Fibroblast of skin of left quadriceps (primary cell): ENCODE measurements around the gene CACNB2.
A peak's percentile ranks its signal among the peaks of the same experiment; 100 is the strongest.

Source experiments
- DNase-seq, 2 experiments: peaks; one replicate each; pipeline ENCODE4 v3.0.0-alpha.2; 2013; ENCODE audit warnings: low read depth in 2 of 2

The CACNB2 gene

DNA sequence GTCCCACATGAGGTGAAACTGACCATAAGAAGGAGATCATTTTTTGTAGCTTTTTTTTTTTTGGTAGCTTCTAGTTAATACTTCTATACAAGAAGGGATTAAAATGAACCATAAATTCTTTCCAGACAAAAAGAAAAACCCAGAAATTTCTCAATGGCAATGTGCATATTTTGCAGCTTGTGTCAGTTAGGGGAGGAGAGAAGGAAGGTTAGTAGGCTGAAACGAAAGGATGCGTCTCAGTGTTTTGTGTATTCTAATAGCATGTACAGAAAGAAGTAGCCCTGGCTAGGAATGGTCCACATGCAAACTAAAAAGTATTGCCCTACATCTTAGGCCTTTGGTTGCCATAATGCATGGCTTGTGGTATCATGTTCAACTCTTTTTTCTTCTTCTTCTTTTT, 90.6 kb downstream of the CACNB2 start:
- DNase-seq, result peak; percentile 29 to 31

DNA sequence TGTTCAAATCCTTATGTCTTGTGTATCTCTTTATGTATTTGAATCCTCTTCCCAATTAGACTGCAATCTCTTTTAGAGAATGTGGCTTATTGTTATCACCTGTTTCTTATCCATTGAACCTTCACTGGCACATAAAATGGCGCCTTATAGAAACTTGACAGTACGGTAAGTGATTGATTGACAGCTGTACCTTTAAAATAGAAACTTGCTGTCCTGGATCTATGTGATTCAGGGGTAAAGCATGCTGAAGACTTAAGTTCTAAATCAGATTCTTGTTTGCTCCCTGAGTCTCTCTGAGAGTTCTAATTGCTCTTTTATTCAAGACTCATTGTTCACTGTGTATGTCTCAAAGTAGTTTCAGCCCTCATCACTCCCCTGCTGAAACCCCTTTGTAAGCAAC, 91.3 kb downstream of the CACNB2 start:
- no peak for DNase-seq

DNA sequence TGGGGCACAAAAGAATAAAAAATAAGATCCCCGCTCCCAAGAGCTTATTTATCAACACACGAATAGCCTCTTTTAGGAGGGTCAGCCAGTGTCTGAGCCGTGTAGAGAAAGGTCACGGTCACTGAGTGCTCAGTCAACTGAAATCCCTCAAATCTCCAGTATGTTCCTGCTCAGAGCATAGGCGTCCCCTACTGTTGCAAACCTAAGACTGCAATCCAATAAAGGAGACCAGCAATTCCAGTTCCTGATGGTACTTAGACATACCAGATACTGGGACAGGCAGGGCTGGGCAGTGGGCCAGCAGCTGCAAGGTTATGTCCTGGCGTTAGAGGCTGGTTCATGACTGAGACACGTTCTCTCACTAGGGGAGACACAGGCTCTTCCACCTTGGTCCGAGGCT, 93.6 kb downstream of the CACNB2 start:
- DNase-seq, result no peak

DNA sequence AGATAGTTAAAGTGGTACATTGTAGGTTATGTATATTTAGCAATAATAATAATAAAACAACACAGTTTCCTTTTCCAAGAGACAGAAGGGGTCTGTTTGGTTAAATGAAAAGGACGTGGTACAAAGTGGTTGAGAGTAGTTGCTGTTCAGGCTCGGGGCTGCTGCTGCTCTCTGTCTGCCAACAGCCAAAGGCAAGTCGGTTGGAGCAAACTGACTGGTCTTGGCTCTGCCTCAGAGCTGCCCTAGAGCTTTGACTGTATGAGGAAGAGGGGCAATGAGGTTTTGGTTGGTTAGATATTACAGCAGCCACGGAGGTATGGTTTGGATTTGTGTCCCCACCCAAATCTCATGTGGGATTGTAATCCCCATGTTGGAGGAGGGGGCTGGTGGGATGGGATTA, 95.3 kb downstream of the CACNB2 start:
- no peak for DNase-seq

DNA sequence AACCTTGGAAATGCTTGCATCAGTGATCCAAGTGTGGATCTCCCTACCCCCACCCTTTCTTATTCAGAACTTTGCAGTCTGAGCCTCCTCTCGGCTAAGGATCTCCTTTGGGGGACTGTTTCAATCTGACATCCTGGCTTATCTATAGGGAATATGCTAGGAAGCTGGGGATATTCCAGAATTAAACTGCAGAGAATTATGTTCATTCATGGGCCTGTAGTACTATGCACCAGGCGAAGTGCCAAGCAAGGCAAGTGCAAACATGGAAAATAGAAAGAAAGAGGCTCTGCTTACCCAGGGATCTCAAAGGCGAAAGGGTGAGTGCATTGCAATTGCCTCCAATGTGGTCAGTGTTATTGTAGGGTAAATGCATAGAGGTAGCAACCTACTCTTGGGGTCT, 96.5 kb downstream of the CACNB2 start:
- no peak for DNase-seq

DNA sequence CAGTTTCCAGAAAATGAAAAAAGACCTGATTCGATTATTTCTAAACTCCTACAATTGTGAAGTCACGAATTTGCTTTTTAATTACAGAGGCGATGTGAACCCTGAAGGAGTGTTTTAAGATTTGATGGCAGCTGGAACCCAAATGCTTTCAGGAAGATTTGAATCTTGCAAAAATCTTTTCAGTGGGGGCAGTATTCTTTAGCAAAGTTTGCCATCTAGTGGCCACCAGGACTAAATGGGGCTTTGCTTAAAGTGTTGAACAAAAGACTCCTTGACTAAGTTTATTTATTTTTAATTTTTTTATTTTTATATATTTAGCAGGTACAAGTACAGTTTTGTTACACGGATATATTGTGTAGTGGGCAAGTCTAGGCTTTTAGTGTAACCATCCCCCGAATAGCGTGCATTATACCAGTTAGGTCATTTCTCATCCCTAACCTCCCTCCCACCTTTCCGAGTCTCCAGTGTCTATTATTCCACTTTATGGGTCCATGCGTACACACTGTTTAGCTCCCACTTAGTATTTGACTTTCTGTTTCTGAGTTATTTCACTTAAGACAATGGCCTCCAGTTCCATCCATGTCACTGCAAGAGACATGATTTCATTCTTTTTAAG, 98.8 kb downstream of the CACNB2 start:
- DNase-seq, result peak; percentile 23 to 37

DNA sequence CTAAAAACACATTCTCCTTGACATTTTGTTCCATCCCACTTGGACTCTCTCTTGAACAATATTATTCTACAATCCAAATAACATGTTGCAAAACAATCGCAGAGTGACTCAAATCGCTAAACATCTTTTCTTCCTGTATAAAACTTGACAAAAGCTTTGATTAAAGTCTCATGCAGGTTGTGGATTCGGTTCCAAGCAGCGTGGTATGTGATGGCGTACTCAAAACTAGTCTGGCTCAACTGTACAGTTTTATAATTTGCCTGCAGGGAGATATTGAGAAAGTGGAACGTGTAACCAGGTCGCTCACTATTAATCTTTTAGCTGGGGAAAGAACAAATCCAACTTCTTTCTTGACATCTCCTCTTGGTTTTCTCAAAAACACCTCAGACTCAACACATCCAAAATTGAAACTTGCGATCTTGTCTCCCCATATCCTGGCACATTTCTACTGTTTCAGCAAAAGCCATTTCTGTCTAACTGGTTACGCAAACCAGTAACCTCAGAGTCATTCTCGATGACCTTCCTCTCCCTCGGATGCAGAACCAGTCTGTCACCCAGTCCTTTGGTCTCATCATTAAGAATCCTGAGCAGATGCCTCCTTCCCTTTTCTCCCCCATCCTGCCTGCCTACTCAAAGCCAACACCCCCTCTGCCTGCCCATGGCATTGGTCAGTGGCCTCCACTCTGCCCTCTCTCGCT, 100.1 kb downstream of the CACNB2 start:
- no peak for DNase-seq

DNA sequence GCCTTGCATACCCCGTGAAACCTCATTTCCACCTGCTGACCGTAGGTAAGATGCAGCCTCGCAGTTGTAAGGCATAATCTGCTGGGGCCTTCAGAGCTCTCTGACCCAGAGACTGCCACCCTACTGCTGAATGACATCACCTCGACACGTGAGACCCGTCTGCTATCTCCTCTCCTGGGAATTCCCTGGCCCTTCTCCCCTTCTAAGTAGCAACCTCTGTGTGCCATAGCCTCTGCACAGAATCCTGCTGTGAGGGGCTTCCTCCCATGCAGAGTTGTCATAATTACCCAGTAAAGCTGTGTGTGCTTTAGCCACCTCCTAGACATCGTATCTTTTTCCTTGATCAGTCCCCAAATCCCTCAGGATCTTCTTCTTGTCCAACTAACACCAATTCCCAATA, 106.7 kb downstream of the CACNB2 start:
- DNase-seq, result no peak

DNA sequence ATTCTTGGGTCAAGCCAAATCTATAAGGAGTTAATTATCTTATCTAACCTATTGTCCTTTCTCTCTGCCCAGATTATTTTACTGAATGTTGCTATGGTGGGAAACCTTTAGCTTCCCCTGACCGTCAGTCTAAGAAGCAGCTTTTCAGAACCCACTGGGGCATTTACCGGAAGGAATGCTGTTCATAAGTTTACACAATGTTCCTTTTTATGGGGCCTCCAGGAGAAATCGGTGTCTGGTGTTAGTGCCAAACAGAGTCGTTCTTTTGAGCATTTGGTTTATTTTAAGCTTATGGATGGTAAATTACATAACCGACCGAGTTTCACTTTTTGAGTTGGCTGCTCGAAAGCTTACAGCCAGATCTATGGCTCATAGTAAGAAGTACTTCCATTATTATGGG, 111.9 kb downstream of the CACNB2 start:
- DNase-seq, result no peak

DNA sequence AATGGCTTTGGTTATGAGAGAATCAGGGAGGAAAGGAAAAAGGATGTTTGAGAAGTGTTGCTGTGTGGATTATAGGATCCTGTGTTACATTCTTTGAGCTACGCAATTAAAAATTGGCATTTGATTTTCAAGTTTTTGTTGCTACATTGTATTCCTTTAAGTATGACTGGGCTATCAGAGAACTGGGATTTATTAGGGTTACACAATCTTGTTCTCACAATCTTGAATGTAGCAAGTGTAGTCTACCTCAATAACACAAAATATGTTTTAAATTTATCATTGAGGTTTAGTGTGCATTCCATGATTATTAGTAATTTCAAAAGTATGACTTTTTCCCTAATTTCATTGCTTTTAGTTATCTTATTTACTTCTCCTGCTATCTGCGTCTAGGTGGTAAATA, 113.9 kb downstream of the CACNB2 start:
- DNase-seq, result peak; percentile 17 to 18

DNA sequence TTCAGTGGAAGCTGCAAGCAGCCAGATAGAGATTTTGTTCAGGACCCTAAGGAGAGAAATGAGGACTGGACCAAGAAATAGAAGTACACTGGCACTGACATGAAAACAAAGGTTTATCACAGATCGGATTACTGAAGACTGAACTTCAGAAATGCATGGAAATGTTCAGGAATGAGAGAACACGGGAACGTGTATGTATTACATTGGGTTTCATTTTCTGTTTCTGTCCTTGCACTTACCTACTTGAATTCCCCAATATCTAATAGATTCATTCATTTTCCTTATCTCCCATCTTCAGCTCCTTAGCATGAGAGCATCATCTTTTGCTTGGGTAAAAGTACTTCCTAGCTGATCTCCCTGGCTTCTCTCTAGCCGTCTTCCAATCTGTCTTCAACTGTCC, 114.5 kb downstream of the CACNB2 start:
- no peak for DNase-seq

DNA sequence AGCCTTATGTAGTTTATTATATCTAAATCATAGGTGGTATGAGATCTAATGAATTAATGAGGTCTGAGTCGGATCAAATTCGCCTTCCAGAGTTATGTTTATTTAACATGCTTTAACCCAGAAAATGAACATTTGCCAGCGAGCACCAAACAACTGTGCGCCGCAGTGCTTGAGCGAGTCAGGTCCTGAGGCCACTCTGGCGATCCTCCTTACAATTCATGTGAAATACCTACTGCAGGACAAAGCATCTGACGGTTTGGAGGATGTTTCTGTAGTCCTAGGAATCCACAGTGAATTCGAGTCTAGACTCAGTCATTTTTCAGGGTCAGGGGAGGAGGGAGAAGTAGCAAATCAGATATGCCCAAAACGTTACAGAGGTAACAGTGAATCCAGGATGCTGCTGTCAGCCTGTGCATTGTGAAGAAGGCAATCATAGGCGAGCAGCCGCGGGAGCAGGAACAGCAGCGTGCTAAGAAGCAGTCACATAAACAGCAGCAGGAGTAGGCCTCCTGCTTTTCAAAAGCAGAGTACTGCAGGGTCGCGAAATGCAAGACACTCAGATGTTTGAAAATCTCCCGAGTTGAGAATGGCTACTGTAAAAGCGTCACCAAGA, 120.2 kb downstream of the CACNB2 start:
- DNase-seq, result no peak

DNA sequence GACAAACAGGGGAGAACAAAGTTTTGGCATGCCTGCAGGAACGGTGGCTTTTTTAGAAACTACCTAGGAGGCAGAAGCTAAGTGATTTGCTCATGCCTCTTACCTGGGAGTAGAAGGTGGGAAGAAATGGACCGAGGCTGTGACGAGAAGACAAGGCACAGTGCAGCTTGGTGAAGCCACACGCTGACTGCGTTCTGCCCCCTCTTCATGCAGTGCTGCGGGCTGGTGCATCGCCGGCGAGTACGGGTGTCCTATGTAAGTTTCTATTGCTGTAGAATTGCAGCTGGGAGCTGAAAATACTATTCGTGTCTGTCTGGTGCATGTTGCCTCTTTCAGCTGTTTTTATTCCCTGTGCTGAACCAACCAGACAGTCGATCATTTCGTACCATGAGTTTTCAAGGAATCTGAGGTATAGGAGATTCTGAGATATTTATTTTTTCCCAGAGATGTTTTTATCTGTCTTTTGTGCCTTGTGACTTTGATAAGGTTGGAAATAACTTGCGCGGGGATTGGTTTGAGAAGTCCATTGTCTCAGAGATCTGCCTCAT, 120.9 kb downstream of the CACNB2 start:
- DNase-seq, result no peak

DNA sequence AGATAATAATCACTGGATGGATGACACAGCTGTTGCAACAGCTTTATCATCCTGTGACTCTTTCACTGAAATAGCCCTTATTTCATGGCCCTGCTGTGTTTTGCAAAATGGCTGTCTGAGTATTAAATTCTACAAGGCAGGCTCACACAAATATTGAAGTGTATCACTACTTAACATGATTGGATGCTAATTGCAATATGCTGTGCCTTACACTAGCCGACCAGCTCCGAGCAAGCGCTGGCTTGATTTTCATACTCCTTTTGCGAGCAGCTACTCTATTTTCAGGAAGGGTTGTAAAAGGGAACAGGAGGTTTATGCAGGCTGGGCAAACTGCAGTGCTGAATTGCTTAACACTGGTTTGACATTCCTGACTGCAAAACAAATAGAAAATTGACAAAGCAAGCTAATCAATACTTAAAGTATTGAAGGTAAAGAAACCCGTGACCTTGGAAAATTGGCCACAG, 121.6 kb downstream of the CACNB2 start:
- no peak for DNase-seq

DNA sequence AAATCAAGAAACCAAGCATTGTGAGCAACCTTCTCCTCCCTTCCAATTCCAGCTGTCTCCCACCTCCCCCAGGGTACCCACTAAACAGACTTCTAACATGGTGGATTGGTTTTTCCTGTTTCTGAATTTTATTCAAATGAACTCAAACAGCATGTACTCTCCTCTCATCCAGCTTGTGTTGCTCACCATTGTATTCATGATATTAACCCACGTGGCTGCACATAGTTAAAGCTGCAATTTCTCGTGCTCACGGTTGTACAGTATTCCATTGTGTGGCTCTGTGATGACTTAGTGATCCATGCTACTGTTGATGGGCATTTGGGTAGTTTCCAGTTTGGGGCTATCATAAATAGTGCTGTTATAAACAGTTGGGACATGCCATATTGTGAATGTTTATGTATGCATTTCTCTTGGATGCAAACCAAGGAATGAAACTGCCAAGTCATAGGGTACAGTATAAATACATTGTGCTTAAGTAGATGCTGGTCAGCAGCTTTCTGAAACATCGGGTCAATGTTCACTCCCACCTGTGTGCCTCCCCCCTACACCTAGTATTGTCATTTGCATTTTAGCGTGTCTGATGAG, 124.3 kb downstream of the CACNB2 start:
- no peak for DNase-seq

DNA sequence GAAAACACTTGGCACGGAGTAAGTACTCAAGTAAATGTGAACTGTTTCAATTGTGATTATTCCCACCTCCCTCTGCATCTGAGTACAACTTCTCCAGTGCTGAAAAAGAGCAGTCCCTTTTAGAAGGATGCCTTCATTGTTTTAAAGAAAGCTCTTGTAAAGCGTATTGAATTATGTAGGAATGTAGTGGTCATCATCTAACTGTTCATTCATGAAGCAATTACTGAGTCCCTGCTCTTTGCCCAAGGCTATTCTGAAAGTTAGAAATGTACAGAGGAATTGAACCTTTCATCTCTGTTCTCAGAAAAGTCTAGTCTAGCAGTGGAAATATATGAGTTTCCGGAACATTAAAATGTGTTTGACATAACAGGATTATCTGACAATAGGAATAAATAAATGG, 127.8 kb downstream of the CACNB2 start:
- DNase-seq, result no peak

DNA sequence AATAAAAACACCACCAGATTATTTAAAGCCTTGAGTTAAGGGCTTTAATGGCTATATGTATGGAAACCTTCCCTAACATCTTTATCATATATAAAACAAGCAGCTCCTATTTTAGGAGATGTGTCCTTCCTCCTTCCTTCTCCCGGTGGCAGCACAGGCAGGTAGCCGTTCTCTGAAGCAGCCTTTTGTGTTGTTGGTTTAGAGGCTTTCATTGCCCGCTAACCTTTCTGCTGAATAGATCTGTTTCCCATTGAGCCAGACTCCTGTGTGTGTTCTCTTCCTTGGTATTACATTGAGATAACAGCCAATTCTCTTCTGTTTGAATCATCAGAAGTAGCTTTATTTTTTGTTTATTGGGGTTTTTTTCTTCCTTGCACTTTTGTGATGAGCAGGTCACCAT, 131.3 kb downstream of the CACNB2 start:
- no peak for DNase-seq

DNA sequence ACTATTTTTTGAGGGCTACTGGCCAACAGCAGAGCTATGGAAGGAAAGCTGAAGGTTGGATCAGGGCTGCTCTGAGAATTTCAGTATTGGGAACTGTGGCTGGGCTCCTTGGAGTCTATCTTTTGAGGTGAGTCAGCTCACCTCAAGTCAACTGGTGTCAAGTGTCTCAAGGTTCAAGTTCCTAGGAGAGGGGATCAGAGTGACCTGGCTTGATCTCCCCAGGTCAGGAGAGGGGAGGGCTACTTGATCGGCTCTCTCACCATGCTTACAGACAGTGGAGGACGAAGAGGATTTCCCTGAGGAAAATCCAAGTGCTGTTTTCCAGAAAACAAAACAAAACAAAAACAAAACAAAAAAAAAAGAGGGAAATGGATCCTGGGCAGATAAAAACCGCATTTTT, 132.8 kb downstream of the CACNB2 start:
- no peak for DNase-seq

DNA sequence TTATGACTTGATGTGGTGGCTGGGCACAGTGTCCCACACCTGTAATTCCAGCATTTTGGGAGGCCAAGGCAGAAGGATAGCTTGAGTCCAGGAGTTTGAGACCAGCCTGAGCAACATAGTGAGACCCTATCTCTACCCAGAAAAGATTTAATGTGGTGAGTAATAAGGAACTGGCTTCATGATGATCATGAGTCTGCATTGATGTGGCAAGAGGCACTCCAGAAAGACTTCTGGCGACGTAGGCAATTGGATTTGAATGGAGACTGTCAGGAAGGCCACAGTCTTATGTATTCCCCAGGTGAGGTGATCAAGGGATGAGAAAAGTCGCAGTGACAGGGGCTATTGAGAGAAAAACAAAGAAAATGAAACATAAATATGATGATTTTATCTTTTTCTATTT, 138.0 kb downstream of the CACNB2 start:
- no peak for DNase-seq

DNA sequence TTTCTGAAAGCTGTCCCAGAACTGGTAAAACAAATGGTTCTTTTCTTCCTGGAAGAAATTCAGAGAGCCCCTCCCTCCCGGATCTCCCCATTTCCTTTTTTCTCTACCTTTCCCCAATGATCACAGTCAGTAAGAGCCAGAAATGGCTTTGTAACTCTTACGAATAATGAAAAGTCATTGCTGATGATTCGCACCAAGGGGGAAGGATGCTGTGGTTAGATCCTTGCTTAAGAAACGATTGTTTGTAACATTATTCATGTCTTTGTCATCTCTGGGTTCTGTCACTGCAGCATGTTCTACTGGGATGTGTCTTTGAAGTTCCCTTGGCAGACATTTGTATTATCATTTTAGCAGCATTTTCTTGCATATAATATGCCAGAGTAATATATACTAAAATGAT, 138.9 kb downstream of the CACNB2 start:
- peak; percentile 4 to 9 for DNase-seq

DNA sequence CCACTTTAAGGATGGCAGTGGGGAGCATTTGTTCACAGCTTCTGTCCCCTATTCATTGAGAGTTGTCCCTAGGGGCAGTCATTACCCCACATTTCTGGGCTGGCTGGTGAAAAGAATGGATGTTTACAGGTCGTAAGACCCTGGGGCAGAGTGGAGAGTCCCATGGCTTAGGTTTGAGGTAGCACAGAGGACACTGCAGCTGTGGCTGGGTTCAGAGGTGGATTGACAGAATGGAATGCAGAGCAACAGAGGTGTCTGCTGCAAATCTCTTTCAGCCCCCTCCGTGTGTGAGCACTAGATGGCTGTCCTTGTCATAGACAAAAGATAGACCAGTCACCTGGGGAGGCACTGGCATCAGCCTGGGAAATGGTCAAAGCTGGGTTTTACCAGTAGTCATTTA, 141.9 kb downstream of the CACNB2 start:
- no peak for DNase-seq

DNA sequence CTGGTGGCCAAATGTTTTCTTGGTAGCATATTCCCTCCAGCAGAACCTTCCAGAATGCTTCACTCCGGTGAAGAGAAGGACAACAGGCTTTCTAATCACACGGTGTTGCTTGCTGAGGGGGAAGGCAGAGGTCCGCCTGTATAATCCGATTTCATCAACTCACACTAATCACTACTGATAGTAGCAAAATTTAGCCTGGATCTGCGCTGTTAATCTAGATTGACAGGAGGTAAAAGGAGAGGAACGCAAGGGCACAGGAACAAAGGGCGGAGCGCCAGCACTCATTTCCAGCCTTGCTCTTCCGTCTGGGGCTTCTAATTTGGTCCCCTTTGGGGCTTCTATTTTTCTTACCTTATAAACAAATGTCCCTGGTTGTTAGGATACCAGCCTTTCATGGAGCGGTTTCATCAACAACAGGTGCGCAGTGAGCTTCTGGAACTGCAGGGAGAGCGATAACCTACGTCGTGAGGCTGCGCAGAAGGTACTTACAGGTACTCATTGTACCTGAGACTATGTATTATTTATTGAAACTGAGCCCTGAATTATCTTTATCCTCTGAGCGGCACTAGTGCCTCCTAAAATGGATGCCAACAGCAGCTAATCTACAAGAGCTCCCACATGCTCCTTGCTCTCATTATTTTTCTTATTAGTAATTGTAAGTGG, 150.6 kb downstream of the CACNB2 start:
- no peak for DNase-seq
